HL-60 (cell line): ENCODE measurements around the gene CCL18.
A peak's percentile ranks its signal among the peaks of the same experiment; 100 is the strongest.
"Not testable (repeated sequence)": the region's sequence is repeated elsewhere in the genome, so short reads cannot be mapped to it uniquely, and the experiment has no call there.

ENCODE experiments used
- DNase-seq, 2 experiments: peaks; one replicate each; pipeline ENCODE4 v3.0.0-alpha.2; 2010 to 2020; ENCODE audit warnings: low read depth in 1 of 2, low spot score in 1 of 2
- H3K27ac ChIP-seq: fragments of 250-450 bp; sonication (Bioruptor Pico); replicated peaks from 2 replicates; pipeline ENCODE4 v1.5.1; 2020; ENCODE audit warnings: mild to moderate bottlenecking, moderate library complexity
- H3K27me3 ChIP-seq: fragments of 250-450 bp; sonication (Bioruptor Pico); 2 replicates; pipeline ENCODE4 v1.5.1; 2021; ENCODE audit warnings: mild to moderate bottlenecking, moderate library complexity; ENCODE audit not compliant: insufficient read depth, poor library complexity, severe bottlenecking
- H3K4me3 ChIP-seq: replicated peaks from 2 replicates; pipeline ENCODE4 v1.5.1; 2011; ENCODE audit warnings: mild to moderate bottlenecking, control low read depth, low read length; ENCODE audit not compliant: insufficient read depth
- CTCF ChIP-seq: IDR thresholded peaks from one replicate; pipeline ENCODE4 v1.5.1; 2011; ENCODE audit warnings: low read length, control low read depth, inconsistent platforms; ENCODE audit not compliant: insufficient read depth
- GABPA ChIP-seq: IDR thresholded peaks from 2 replicates; pipeline ENCODE4 v1.6.1; 2012; ENCODE audit warnings: low read depth
- POLR2AphosphoS5 ChIP-seq: IDR thresholded peaks from 2 replicates; pipeline ENCODE4 v1.6.1; 2012; ENCODE audit warnings: low read depth
- REST ChIP-seq: IDR thresholded peaks from 2 replicates; pipeline ENCODE4 v1.6.1; 2012; ENCODE audit warnings: low read depth; ENCODE audit not compliant: insufficient replicate concordance
- SPI1 ChIP-seq: IDR thresholded peaks from 2 replicates; pipeline ENCODE4 v1.6.1; 2012; ENCODE audit warnings: low read depth, mild to moderate bottlenecking, borderline replicate concordance

Gene CCL18

GRCh38 chr17:36108265-36108664 is 44.2 kb downstream of the CCL18 start:
- DNase-seq: peak; percentile 67 to 69
- peak overlapping the region; percentile 60 for H3K27ac ChIP-seq
- not testable (repeated sequence) for H3K27me3 ChIP-seq, H3K4me3 ChIP-seq

GRCh38 chr17:36111068-36111490 is 47.0 kb downstream of the CCL18 start:
- H3K27ac ChIP-seq: no peak overlapping the region
- TF ChIP-seq POLR2AphosphoS5 (no peak), SPI1 (no peak), REST (no peak), GABPA (no peak), CTCF (no peak)
- H3K4me3 ChIP-seq: no peak overlapping the region
- DNase-seq: no peak
- H3K27me3 ChIP-seq: no peaks in the 10 kb centered on the region

GRCh38 chr17:36112572-36112971 is 48.5 kb downstream of the CCL18 start:
- Histone ChIP-seq H3K4me3 (no peak overlapping the region), H3K27me3 (no peaks in the 10 kb centered on the region), H3K27ac (no peak overlapping the region)
- TF ChIP-seq POLR2AphosphoS5 (no peak), REST (no peak), SPI1 (no peak), GABPA (no peak), CTCF (no peak)
- no peak for DNase-seq

- H3K4me3 ChIP-seq, H3K27me3 ChIP-seq, DNase-seq, H3K27ac ChIP-seq: not testable (repeated sequence)
These were observed 49.1 kb downstream of the CCL18 start for GRCh38 chr17:36113131-36113530.

GRCh38 chr17:36114971-36115648 is 51.0 kb downstream of the CCL18 start:
- not testable (repeated sequence) for H3K27ac ChIP-seq, DNase-seq, H3K4me3 ChIP-seq, H3K27me3 ChIP-seq

- H3K27me3 ChIP-seq, DNase-seq, H3K27ac ChIP-seq, H3K4me3 ChIP-seq: not testable (repeated sequence)
These were observed 51.5 kb downstream of the CCL18 start for GRCh38 chr17:36115649-36115977.
